Tongue (tissue), 2 donors: ENCODE results near the gene ATP1A3. TPM values are rescaled to one million over a fixed set of nuclear protein-coding genes. Genes with fewer than 3 reads are reported as not detected.
"Not testable (repeated sequence)": the region's sequence is repeated elsewhere in the genome, so short reads cannot be mapped to it uniquely, and the experiment has no call there.

ENCODE experiments used
- DNase-seq: peaks from one replicate; pipeline ENCODE4 v3.0.0-alpha.2; 2015
- total RNA-seq: library from RNA; depleted of rRNA; stranded (reverse); fragments of >200 nt; gene quantifications from one replicate; pipeline ENCODE4 v1.2.3, GENCODE V29; 2014

Gene ATP1A3
- total RNA-seq, 1 donor from 2014 or later = 2.4 TPM

DNA sequence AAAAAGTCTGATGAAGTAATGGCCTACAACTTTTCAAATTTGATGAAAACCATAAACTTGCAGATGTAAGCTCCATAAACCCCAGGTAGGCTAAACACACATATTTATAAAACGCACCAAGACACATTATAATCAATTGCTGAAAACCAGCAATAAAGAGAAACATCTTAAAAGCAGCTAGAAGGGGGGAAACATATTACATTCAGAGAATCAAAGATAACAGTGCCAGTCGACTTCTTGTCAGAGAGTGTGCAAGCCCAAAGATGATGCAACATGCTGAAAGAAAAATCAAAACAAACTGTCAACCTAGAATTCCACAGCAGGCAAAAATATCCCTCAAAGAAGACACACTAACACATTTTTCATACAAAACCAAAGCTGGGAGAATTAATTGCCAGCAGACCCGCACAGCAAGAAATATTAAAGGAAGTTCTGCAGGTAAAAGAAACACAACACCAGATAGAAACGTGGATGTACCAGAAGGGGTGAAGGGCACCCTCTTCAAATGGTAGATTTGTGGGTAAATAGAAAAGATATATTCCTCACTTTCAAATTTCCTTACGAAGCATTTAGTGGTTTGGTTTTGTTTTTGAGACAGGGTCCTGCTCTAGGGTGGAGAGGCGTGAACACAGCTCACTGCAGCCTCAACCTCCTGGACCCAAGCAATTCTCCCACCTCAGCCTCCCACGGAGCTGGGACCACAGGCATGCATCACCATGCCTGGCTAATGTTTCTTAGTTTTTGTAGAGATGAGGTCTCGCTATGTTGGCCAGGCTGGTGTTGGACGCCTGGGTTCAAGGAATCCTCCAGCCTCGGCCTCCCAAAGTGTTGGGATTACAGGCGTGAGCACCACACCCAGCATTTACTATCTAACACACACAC, 16.5 kb upstream of the ATP1A3 start:
- no peak for DNase-seq

DNA sequence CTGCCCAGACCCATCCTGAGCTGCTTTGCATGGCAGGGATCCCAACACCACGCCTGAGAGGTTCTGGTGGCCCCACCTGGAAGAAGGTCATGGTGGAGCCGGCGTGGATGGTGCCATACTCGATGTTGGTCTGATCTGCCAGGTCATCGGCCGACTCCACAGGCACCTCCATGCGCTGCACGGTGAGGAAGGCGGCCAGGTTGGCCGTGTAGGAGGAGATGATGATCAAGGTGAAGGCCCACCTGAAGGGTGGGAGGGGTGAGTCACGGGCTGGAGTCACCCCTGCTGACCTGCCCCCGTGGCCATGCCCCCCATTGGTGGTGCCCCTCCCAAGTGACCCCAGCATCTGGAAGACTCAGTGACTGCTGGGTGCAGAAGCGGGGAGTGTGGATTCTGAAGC, 12.5 kb upstream of the ATP1A3 start:
- DNase-seq = no peak

DNA sequence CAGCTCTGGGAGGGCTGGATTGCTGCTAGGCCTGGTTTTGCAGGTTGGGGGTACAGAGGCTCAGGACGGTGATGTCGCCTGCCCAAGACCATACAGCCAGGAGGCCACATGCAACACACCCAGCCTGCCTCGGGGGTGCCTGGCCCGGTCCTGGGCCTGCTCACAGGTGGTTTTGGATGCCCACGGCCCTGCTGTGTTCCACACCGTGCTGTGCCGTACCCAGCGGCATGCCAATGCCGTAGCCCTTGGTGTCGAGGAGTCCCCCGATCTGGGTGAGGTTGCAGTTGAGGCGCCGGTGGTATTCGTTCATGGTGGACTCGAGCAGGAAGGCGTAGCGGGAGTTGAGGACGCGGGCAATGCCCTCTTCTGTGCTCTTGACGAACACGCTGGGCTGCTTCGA, 11.5 kb upstream of the ATP1A3 start:
- no peak for DNase-seq

DNA sequence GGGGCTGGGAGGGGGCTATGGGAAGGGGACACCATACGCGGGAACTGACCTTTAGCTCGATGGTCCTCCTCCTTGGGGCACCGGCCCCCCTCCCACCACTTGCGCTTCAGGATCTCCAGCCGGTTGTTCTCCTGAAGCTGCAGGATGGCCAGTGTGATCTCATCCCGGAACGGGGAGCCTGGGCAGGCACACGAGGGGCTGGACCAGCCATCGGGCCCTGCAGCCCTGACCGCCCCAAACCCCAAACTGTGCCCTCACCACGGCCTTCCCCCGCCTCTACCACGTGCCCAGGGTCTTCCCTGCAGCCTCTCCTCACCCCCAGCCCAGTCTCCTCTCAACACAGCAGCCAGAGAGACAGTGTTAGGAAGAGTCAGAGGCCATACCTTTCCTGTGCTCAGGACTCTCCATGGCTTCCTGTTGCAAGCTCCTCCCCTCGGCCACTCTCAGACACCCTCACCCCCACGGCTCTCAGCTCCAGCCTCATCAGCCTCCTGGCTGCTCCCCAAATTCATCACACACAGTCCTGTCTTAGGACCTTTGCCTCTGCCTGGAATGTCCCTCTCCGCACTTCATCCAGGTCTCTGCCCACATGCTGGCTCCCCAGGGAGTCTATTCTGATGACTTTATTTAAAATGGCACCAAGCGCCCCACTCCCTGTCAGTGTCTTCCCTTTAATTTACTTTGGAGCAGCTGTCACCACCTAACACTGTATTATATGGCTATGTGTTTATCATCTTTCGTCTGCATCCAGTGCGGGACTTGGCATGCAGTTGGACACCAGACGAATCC, 9.7 kb upstream of the ATP1A3 start:
- DNase-seq = no peak

DNA sequence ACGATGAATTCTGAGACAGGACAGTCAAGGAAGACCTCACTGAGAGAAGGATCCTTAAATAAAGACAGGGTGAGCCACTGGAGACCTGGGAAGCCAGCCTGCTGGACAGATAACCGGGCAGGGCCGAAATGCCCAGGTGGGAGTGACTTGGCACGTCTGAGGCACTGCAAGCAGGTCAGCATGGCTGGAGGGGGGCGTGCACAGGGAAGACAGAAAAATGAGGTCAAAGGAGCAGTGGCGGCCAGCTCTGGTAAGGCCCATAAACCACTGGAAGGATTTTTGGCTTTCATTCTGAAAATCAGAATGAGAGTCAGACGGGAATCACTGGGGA, 5.8 kb upstream of the ATP1A3 start:
- DNase-seq = no peak

DNA sequence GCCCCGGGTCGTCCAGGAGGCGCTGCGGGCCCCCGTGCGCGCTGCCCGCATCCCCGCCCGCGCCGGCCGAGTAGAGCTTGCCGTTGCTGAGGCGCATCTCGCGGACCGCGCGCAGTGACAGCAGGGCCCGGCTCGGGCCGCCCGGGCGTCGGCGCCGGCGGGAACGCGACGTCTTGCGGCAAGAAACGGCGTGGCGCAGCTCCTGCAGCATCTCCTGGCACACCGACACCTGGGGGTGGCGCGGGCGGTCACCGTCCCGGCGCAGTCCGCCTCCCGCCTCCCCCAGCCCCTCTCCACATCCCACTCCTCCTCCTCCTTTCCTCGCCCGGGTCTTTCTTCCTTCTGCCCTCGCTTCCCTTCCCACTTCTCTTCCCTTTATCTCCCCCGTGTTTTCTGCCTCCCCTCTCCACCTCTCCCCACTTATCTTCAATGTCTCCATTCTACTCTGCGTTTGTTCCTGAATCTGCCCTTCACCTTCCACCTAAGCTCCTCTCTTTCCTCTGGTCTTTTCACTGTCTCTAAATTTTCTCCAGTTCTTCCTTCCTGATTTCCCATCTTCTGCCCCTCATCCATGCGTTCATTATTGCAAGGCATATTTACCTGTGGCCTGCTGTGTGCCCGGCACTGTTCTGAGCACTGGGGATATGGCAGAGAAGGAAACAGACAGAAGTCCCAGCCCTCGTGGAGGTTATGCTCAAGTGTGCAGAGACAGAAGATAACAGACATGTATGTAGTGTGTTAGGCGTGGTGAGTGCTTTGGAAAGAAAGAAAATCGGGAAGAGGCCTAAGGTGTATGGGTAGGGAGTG, 5.2 kb upstream of the ATP1A3 start:
- no peak for DNase-seq

DNA sequence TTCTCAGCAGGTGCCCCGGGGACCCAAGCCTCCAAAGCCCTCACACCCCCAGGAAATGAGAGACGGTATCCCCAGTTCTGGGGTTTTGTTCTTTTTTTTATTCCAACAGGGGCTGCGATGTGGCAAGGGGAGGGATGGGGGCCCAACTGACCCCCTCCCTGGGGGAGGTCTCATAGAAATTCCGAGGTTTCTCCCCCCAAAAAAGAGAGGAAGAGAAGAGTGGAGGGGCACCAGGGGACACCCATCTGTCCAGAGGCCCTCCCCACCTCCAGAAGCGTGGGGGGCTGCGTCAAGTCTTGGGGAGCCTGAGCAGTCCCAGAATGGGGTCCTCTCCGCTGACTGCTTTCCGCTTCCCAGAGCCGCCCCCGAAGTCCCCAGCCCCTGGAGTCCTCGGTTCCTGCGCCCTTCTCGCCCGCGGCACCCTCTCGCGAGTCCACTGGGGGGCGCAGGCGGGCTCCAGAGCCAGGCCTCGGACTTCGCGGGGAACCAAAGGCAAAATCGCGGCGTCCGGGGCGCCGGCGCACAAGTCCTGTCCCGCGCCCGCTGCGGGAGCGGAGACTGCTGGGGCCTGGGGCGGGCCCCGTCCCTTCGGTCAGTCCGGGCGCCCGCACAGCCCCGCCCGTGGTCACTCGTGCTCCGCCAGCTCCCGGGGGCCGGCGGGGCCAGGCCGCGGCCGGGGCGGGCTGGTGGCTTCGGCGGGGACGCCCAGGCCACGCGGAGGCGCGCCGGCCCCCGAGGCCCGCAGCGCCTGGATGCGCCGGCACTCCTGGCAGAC, 4.4 kb upstream of the ATP1A3 start:
- DNase-seq = peak; percentile 59

DNA sequence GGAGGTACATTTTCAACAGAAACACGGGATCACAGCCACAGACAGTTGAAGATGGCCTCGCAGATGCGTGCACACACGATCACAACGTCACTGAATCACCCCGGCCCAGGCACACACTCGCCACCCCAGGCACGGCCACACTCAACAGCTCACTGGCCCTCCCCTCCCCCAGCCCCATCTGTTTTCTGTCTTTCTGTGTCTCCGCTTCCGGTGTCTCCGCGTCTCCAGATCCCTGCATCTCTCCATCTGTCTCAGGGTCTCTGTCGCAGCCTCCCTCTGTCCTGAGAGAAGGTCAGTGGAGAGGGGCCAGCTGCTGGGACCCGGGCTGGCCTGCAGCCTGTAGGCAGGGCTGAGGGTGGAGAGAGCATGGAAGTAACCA, 3.8 kb upstream of the ATP1A3 start:
- DNase-seq = no peak

DNA sequence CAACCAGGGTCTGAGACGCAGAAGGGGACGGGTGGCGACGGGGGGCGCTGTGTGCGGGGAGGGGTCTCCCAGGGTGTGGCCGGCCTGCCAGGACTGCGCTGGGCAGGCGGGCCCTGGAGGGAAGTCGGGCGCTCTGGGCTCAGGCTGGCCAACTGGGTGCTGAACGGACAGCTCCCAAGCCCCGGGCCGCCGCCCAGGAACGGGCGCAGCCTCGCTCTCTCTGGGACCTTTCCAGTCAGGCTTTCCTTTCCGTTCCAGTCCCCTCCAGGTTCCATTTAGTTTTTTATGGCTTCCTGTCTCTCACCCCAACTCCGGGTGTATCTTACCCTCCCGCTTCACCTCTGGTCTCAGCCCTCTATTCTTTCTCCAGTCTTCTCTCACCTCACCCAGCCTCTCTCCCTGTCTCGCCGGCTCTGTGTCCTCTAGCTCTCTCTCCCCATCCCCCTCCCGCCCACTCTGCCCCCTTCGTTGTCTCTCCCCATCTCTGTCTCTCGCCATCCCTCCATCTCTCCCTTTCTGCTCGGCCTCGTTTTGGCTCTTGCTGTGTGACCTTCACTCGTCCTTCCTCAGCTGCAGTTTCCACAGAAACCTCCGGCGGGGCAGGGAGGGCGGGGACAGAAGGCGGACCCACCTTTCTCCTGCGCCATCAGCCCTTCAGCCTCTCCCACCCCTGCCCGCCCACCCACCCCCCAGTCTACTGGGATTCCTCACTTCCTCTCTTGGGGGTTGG, 3.3 kb upstream of the ATP1A3 start:
- peak; percentile 67 for DNase-seq

DNA sequence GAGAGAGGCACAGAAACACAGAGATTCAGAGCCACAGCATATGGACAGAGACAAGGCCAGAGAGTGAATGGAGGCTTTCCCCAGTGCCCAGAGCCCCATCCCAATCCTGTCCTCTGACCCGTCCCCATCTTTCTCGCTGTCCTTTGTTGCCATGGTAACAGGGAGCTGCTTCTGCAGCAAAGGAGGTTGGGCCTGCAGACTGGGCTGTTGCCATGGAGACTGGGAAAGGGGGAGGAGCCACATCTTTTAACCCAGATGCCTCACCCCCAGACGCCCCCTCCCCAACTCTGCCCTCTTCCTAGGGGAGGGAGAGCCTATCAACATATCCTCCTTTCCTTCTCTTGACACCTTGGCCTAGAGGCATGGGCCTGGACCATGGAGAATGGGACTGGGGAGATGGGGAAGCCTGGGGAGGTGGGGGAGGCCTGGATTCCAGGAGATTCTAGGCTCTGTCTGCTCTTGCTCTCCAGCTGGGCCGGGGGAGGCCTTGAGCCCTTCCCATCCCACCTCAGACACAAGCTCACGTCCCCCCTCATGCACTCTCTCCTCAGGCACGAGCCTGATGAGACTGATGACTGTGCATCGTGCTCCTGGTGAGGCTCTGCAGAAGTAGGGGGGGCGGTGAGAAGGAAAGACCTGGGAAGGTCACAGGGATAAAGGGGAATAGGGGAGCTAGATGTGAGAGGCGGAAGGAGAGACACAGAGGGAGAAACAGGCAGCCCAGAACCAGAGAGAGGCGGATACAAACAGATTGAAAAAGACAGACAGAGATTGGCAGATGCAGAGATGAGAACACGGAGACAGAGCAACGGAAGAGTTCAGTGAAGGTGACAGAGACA, 2.1 kb upstream of the ATP1A3 start:
- DNase-seq = no peak

DNA sequence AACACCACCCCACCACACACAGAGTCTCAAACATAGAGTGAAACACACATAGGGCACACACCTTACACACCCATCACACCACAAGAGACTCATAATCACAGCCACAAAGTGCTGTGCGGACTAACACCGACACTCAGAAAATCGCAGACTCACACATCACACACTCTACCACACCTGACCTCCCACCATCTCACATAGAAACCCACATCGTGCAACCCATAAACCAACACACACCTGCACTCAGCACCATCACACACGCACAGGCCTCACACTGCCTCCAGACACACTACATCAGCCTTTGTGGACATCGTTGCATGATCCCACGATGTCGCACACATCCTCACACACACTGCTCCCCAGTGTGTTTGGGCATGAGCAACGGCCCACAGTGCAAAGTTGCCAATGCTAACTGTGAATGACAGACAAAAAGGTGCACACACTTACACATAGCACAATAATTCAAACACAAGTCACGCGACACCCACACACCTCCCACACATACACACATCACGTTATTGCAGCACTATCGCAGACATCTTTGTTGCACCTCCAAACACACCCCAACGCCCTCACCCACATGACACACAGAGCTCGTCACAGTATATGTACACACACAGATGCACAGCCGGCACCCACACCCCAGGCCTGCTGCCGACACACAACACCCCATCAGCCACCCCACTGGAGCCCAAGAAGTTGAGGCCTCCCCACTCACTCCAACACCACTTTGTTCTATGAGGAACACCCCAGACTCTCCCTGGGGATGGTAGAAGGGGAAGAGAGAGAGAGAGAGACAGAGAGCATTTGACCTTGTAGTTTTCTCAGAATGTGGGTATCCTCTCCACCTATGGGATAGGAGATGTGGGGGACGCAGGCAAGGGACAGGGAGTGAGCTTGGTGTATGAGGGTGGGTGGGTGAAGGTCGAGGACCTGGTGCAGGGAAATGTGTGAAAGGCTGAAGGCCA, 1.2 kb upstream of the ATP1A3 start:
- no peak for DNase-seq

DNA sequence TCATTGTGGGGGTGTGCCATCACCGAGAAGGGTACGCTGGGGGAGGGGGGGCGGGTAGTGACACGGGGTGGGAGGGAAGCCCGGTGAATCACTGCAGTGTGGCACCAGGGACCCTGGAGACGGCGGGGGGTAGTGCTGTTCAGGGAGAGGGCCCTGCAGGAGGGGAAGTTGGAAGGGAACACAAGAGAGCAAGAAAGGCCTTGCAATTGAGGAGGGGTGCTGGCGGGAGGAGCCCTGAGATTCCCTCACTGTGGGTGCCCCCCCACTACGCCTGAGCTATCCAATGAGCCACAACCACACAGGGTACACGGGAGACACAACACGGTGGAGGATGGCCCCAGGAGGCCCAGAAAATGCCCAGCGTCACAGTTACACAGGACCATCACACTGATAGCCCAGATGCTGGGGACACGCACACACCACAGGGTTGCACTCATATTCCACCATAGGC, 516 bp upstream of the ATP1A3 start:
- no peak for DNase-seq

DNA sequence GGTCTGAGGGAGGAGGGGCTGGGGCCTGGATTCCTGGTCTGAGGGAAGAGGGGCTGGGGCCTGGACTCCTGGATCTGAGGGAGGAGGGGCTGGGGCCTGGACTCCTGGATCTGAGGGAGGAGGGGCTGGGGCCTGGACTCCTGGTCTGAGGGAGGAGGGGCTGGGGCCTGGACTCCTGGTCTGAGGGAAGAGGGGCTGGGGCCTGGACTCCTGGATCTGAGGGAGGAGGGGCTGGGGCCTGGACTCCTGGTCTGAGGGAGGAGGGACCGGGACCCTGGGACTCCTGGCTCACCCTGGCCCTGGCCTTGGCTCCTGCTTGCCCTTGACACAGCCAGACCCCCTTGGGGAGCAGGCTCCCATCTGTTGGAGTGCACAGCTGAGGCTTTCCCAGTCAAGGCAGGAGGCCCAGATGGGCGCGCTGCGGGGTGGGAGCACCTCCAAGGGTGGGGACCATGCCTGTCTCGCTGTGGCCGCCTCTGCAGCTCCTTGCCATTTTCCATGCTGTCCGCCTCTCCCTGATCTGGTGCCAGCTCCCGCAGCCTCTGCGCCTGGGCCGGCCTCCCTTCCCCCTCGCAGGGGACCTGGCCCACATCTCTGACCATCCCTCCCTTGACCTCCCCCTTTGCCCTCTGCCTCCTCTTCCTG, 2.0 kb downstream of the ATP1A3 start:
- DNase-seq = not testable (repeated sequence)

DNA sequence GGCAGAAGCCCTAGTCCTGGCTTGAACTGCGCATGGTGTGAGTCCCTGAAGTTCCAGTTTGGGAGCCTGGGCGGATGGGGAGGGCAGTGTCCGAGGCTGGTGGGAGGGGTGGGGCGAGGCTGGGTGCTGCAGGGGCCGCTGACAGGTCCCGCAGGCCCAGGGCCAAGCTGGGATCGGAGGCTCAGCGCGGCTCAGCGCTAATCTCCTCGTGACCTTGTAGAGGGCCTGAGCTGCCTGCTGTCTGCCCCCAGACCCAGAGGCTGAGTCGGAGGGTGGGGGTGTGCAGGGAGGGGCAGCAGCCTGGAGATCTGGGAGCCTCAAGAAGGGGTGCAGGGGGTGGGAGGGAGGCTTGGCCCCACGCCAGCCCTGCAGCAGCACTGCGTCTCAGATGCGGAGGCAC, 3.0 kb downstream of the ATP1A3 start:
- DNase-seq = no peak

DNA sequence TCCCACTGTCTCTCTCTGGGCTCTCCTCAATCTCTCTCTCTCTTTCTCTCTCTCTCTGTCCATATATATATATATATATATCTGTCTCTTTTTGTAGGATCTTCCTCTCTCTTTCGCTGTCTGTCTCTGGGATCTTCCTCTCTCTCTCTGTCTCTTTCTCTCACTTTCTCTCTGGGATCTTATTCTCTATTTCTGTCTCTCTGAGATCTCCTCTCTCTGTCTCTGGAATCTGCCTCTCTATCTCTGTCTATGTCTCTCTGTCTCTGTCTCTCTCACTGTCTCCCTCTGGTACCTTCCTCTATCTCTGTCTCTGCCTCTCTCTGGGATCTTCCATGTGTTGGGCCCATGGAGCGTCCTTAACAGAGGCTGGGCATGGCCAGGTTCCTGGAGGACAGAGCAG, 3.4 kb downstream of the ATP1A3 start:
- no peak for DNase-seq

DNA sequence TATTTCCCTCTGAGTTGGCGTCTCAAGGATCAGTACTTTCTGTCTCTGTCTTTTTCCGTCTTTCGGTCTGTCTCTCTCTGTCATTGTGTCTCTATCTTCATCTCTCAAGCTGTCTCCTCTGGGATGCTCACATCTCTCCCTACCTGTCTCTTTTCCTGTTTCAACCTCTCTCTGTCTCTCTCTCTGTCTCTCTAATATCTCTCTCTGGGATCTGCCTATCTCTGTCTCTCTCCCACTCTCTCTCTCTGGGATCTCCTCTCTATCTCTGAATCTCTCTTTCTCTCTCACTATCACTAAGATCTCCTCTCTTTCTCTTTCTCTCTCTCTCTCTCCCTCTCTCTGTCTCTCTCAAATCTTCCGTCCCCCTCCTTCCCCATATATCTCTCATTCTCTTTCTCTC, 4.0 kb downstream of the ATP1A3 start:
- DNase-seq = no peak

DNA sequence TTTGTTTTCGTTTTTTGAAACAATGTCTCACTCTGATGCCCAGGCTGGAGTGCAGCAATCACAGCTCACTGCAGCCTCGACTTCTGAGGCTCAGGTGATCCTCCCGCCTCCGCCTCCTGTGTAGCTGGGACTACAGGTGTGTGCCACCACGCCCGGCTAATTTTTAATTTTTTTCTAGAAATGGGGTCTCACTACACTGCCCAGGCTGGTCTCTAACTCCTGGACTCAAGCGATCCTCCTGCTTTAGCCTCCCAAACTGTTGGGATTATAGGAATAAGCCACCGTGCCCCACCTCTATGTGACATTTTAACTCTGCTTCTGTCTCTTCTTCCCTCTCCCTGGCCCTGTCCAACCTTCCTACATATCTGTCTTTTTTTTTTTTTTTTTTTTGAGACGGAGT, 5.1 kb downstream of the ATP1A3 start:
- DNase-seq = no peak

DNA sequence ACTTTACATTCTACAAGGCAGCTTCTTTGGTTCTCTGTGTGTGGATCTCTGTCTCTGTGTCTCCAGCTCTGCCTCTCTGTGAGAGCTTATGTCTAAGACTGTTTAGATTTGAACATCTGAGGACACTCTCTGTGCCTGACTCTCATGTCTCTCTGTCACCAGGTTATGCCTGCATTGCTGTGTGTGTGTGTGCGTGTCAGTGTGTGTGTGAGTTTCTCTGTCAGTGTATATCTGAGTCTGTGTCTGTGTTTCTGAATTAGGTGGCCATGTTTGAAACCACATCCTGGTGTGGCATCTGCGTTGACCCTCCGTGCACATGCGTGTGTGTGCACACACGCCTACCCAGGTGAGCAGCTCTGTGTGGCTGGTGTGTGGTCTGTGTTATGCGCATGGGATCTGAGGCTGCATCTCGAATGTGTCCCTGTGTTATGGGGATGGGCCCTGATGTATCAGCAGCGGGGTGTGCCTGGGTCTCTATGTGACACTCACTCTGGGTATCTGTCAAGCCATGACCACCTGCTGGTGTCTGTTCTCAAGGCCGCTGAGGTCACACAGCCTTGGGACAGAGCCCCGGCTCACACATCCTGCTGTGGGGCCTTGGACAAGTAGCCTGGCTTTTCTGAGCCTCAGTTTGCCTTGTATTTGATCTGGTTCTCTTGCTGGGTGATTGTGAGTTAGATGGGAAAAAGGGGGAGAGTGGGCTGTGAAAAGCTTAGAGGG, 6.7 kb downstream of the ATP1A3 start:
- no peak for DNase-seq
